GM06990 (cell line): ENCODE results near the gene WDR64.

Experiments
- DNase-seq: peaks from one replicate; pipeline ENCODE4 v3.0.0-alpha.2; 2011; ENCODE audit not compliant: insufficient read length; ENCODE audit errors: extremely low read depth
- H3K27me3 ChIP-seq: replicated peaks from 2 replicates; pipeline ENCODE4 v1.6.0; 2011; ENCODE audit warnings: low read length; ENCODE audit not compliant: control insufficient read depth, insufficient read depth
- H3K36me3 ChIP-seq: 2 replicates; pipeline ENCODE4 v1.5.1; 2011; ENCODE audit warnings: low read length; ENCODE audit not compliant: control insufficient read depth, insufficient read depth
- H3K4me3 ChIP-seq: replicated peaks from 2 replicates; pipeline ENCODE4 v1.5.1; 2011; ENCODE audit warnings: low read depth, mild to moderate bottlenecking, control low read depth, low read length
- TF ChIP-seq, protein P1 (sequence below): IDR thresholded peaks from 2 replicates; pipeline ENCODE4 v1.5.1; 2011; ENCODE audit warnings: low read length, control low read depth, mild to moderate bottlenecking, inconsistent platforms; ENCODE audit not compliant: insufficient read depth, poor library complexity, severe bottlenecking

The WDR64 gene

GRCh38 chr1:241817331-241817792 is 165.3 kb downstream of the WDR64 start:
- no peaks in the 10 kb centered on the region for H3K27me3 ChIP-seq
- TF ChIP-seq, protein P1, sequence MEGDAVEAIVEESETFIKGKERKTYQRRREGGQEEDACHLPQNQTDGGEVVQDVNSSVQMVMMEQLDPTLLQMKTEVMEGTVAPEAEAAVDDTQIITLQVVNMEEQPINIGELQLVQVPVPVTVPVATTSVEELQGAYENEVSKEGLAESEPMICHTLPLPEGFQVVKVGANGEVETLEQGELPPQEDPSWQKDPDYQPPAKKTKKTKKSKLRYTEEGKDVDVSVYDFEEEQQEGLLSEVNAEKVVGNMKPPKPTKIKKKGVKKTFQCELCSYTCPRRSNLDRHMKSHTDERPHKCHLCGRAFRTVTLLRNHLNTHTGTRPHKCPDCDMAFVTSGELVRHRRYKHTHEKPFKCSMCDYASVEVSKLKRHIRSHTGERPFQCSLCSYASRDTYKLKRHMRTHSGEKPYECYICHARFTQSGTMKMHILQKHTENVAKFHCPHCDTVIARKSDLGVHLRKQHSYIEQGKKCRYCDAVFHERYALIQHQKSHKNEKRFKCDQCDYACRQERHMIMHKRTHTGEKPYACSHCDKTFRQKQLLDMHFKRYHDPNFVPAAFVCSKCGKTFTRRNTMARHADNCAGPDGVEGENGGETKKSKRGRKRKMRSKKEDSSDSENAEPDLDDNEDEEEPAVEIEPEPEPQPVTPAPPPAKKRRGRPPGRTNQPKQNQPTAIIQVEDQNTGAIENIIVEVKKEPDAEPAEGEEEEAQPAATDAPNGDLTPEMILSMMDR: no peak
- H3K36me3 ChIP-seq: no peaks in the 10 kb centered on the region
- no peak overlapping the region for H3K4me3 ChIP-seq
- DNase-seq: no peak

DNA sequence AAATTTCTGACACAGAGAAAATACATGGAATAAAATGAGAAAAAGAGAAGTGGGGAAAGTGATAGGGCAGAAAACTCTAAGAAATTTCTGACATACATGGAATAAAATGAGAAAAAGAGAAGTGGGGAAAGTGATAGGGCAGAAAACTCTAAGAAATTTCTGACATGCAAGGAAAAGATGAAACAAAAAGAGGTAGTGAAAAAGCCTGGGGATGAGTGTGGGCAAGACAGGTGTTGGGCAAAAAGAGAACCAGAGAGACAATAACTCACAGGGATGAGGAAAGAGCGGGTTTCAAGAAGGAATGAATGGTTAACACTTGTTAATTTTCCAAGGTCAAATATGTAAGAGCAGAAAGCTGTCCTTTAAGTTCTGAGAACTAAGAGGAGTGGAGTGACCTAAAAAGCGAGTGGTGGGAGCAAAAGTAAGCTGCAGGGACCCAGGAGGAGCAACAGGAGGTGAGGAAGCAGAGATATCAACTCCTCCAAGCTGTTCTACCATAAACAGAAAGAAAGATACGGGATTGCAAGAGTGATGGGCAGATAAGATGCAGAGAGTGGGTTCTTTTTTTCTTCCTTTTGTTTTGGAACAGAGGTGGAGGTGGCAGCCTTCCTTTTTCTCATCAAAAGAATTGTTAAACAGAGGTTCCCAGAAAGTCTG is 166.0 kb downstream of the WDR64 start:
- Histone ChIP-seq H3K36me3 (no peaks in the 10 kb centered on the region), H3K4me3 (no peak overlapping the region)

GRCh38 chr1:241819340-241819866 is 167.3 kb downstream of the WDR64 start:
- DNase-seq: no peak
- Histone ChIP-seq H3K36me3 (no peaks in the 10 kb centered on the region), H3K27me3 (no peaks in the 10 kb centered on the region), H3K4me3 (no peak overlapping the region)
- TF ChIP-seq, protein P1: no peak

More for the DNA sequence above, 166.0 kb downstream of the WDR64 start:
- TF ChIP-seq, protein P1: no peak
- H3K27me3 ChIP-seq: no peaks in the 10 kb centered on the region
- DNase-seq: no peak

- no peak overlapping the region for H3K4me3 ChIP-seq
- no peak for DNase-seq
- TF ChIP-seq, protein P1: no peak
- no peaks in the 10 kb centered on the region for H3K36me3 ChIP-seq
- H3K27me3 ChIP-seq: no peaks in the 10 kb centered on the region
Measured at GRCh38 chr1:241821363-241821762, 169.3 kb downstream of the WDR64 start.

DNA sequence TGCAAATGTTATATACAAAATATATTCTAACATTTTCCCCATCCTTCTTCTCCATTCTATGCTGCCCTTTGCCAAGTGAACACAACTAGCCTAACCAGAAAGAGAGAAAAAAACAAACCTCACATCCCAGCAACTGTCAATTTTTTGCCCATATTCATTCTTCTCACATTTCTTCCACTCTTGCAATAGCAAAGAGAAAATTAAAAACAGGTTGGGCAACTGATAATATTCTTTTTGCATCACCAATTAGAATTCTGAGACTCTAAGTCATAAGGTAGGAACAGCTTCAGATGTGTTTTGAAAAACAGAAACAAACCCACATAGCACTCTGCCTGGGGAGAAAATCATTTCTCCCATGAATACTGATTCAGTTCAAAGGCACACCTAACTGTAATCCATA is 170.8 kb downstream of the WDR64 start:
- no peak overlapping the region for H3K4me3 ChIP-seq
- H3K36me3 ChIP-seq: no peaks in the 10 kb centered on the region
- no peaks in the 10 kb centered on the region for H3K27me3 ChIP-seq
- no peak for DNase-seq
- TF ChIP-seq, protein P1: no peak
